Suppressor macrophage treated with lipopolysaccharide for 1 hour (primary cell): ENCODE data around the gene FKBP2.

Experiments used
- DNase-seq, 3 donors: peaks; one replicate each; pipeline ENCODE4 v3.0.0-alpha.2; 2020 to 2022

The FKBP2 gene

GRCh38 chr11:64219755-64220154 is 21.1 kb upstream of the FKBP2 start:
- DNase-seq, result no peak

GRCh38 chr11:64220271-64220670 is 20.6 kb upstream of the FKBP2 start:
- no peak for DNase-seq

- DNase-seq, result no peak
Measured at GRCh38 chr11:64220798-64221197, 20.1 kb upstream of the FKBP2 start.

GRCh38 chr11:64222651-64223000 is 18.3 kb upstream of the FKBP2 start:
- DNase-seq, result no peak

- no peak for DNase-seq
Measured at GRCh38 chr11:64223001-64223651, 17.8 kb upstream of the FKBP2 start.

- DNase-seq, result no peak
Measured at GRCh38 chr11:64224151-64224890, 16.6 kb upstream of the FKBP2 start.

- DNase-seq, result no peak
Measured at GRCh38 chr11:64224891-64225607, 15.8 kb upstream of the FKBP2 start.

GRCh38 chr11:64225608-64226506 is 15.0 kb upstream of the FKBP2 start, which contains the start of the genes NUDT22 and TRPT1:
Gene NUDT22 (plus strand): TSS chr11:64226274. CDS start chr11:64226653, 379 bp downstream.
Gene TRPT1 (minus strand): TSS chr11:64226186. CDS start chr11:64225860, 326 bp downstream.
- DNase-seq, result peak; percentile 91 to 96 (median 92)

- peak; percentile 65 to 78 (median 71) for DNase-seq
Measured at GRCh38 chr11:64226507-64227051, 14.3 kb upstream of the FKBP2 start.

GRCh38 chr11:64227405-64227956 is 13.4 kb upstream of the FKBP2 start:
- no peak for DNase-seq

- DNase-seq, result no peak
Measured at GRCh38 chr11:64229090-64229743, 11.7 kb upstream of the FKBP2 start.

GRCh38 chr11:64229744-64230170 is 11.1 kb upstream of the FKBP2 start:
- DNase-seq, result no peak

- peak; percentile 77 to 90 (median 81) for DNase-seq
Measured at GRCh38 chr11:64230171-64230984, 10.5 kb upstream of the FKBP2 start, which contains the start of gene DNAJC4. Gene DNAJC4 (plus strand): TSS chr11:64230548. CDS start chr11:64230855, 307 bp downstream.

GRCh38 chr11:64230985-64231365 is 9.9 kb upstream of the FKBP2 start:
- DNase-seq, result no peak

- no peak for DNase-seq
Measured at GRCh38 chr11:64231546-64231945, 9.3 kb upstream of the FKBP2 start.

GRCh38 chr11:64232182-64232966 is 8.5 kb upstream of the FKBP2 start:
- DNase-seq, result no peak

GRCh38 chr11:64232967-64233315 is 8.0 kb upstream of the FKBP2 start:
- DNase-seq, result no peak

- DNase-seq, result peak; percentile 54 to 83 (median 62)
Measured at GRCh38 chr11:64233913-64234586, 6.8 kb upstream of the FKBP2 start, which contains the start of gene VEGFB. Gene VEGFB (plus strand): TSS chr11:64234584. CDS start chr11:64234834, 250 bp downstream.
